DOHH2 (cell line): ENCODE measurements around the gene C15orf61.

ENCODE experiments used
- CTCF ChIP-seq: fragments of 200-600 bp; sonication (generic); IDR thresholded peaks from one replicate; pipeline ENCODE4 v1.5.1; 2014; ENCODE audit warnings: antibody characterized with exemption, mild to moderate bottlenecking, low read depth, low read length; ENCODE audit not compliant: poor library complexity, severe bottlenecking
- EZH2phosphoT487 ChIP-seq: fragments of 200-600 bp; sonication (generic); IDR thresholded peaks from 2 replicates; pipeline ENCODE4 v1.6.1; 2017; ENCODE audit warnings: borderline replicate concordance, mild to moderate bottlenecking, antibody characterized with exemption, low read length, moderate library complexity, mixed read lengths

GRCh38 chr15:67559158-67559557 is 38.2 kb downstream of the C15orf61 start:
- TF ChIP-seq CTCF (no peak), EZH2phosphoT487 (no peak)
